Measurements from ENCODE around the gene C13orf46. TPM values are rescaled to one million over a fixed set of nuclear protein-coding genes. Genes with fewer than 3 reads are reported as not detected.
"Not testable (repeated sequence)": the region's sequence is repeated elsewhere in the genome, so short reads cannot be mapped to it uniquely, and the experiment has no call there.

The C13orf46 gene
- total and polyA plus RNA-seq, 10 donors, result 0.09 to 4.2 (median 1.2) TPM

DNA sequence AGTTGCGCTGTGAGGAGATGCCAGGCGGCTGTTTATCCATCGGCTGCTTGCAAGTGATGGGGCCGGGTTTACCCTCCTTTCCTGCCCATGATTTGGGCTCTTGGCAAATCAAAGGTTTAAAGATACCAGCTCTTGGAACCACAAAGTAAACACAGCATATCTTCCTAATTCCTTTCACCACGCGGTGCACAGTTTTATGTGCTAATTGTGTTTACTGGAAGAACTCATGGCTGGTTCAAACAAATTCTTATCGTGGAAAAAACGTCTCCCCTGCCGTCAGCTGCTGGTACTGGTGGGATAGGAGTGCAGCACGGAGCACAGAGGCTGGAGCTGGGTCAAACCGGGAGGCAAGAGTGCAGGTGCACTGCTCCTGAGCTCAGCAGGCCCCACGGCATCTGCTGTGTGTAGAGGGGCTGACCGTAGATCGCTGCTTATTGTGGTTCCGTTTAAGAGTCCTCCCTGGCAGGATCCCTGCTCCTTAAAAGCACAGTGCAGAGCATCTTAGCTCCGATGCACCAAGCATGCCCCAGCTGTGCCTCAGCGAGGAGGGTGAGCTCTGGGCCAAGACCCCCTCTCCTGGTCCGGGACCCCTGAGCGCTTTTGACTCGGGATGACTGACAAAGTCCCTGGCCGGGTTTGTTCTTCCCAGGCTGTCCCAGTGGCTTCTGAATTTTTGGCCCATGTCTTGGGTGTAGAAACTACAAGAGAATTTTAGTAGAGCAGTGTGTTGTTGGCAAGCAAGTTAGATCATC, 58.7 kb downstream of the C13orf46 start:
- no peak for DNase-seq
- WGBS, 5 donors, result 80 to 85% (median 83%) methylated on average over 15 to 21 of the region's 21 CpGs
- TF ChIP-seq, protein P1, sequence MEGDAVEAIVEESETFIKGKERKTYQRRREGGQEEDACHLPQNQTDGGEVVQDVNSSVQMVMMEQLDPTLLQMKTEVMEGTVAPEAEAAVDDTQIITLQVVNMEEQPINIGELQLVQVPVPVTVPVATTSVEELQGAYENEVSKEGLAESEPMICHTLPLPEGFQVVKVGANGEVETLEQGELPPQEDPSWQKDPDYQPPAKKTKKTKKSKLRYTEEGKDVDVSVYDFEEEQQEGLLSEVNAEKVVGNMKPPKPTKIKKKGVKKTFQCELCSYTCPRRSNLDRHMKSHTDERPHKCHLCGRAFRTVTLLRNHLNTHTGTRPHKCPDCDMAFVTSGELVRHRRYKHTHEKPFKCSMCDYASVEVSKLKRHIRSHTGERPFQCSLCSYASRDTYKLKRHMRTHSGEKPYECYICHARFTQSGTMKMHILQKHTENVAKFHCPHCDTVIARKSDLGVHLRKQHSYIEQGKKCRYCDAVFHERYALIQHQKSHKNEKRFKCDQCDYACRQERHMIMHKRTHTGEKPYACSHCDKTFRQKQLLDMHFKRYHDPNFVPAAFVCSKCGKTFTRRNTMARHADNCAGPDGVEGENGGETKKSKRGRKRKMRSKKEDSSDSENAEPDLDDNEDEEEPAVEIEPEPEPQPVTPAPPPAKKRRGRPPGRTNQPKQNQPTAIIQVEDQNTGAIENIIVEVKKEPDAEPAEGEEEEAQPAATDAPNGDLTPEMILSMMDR (IDR thresholded peaks at IDR 0.05 in 8 of 11, conservative IDR thresholded peaks at IDR 0.05 in 3 of 11), result no peak
- TF ChIP-seq POLR2A (IDR thresholded peaks at IDR 0.05) (no peak), POLR2AphosphoS5 (IDR thresholded peaks at IDR 0.05) (no peak)
- Histone ChIP-seq H3K4me1 (no peaks in the 10 kb centered on the region), H3K4me3 (no peak overlapping the region), H3K27me3 (replicated peaks in 1 of 7) (peaks cover 0 to 51% (median 3%) of the 10 kb centered on the region in 7 donors), H3K27ac (no peak overlapping the region), H3K9me3 (peaks cover 0 to 13% (median 0%) of the 10 kb centered on the region in 8 donors), H3K36me3 (no peaks in the 10 kb centered on the region)
- intact Hi-C loops (cut with DNase I; ENCODE audit: low total_unique reads), result no loop called here

DNA sequence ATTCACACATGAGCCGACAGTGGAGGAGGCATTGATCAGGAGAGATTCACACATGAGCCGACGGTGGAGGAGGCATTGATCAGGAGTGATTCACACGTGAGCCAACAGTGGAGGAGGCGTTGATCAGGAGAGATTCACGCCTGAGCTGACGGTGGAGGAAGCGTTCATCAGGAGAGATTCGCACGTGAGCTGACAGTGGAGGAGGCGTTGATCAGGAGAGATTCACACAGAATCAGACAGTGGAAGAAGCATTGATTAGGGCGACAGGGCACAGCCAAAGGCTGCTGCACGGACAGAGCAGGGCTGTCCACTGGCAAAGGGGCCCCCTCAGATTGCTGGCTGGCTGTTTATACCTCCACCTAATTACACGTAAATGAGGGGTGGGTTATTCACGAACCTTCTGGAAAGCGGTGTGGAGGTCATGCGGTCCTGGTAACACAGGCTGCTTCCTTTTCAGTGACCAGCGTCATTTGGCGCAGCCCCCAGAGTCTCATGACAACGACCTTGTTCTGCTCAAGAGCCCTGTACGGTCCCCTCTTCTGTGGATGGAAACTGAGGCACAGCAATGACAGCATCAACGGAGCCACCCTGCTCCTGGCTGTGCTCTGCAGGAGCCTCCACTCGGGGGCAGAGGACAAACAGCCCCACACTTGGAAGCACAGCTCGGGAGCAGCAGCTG, 59.4 kb downstream of the C13orf46 start:
- 85 to 89% (median 86%) methylated on average over 18 to 24 of the region's 24 CpGs for WGBS, 5 donors
- DNase-seq, result no peak

DNA sequence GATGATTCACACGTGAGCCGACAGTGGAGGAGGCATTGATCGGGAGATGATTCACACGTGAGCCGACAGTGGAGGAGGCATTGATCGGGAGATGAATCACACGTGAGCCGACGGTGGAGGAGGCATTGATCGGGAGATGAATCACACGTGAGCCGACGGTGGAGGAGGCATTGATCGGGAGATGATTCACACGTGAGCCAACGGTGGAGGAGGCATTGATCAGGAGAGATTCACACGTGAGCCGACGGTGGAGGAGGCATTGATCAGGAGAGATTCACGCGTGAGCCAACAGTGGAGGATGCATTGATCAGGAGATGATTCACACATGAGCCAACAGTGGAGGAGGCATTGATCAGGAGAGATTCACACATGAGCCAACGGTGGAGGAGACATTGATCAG, 60.0 kb downstream of the C13orf46 start:
- H3K4me3 ChIP-seq; intact Hi-C loops (cut with DNase I; ENCODE audit: low total_unique reads); H3K36me3 ChIP-seq; H3K27ac ChIP-seq; DNase-seq; H3K4me1 ChIP-seq: not testable (repeated sequence)
- Histone ChIP-seq H3K9me3 (peaks cover 0 to 13% (median 0%) of the 10 kb centered on the region in 8 donors), H3K27me3 (replicated peaks in 1 of 7) (peaks cover 0 to 51% (median 3%) of the 10 kb centered on the region in 7 donors)
- WGBS, 5 donors, result 89 to 94% (median 91%) methylated on average over 20 to 22 of the region's 22 CpGs

More for the DNA sequence above, 59.4 kb downstream of the C13orf46 start:
- Histone ChIP-seq H3K36me3 (no peaks in the 10 kb centered on the region), H3K9me3 (peaks cover 0 to 13% (median 0%) of the 10 kb centered on the region in 8 donors), H3K27me3 (replicated peaks in 1 of 7) (peaks cover 0 to 51% (median 3%) of the 10 kb centered on the region in 7 donors), H3K27ac (no peak overlapping the region), H3K4me3 (no peak overlapping the region), H3K4me1 (no peaks in the 10 kb centered on the region)
- intact Hi-C loops (cut with DNase I; ENCODE audit: low total_unique reads), result no loop called here
- TF ChIP-seq, protein P1 (IDR thresholded peaks at IDR 0.05 in 8 of 11, conservative IDR thresholded peaks at IDR 0.05 in 3 of 11), result no peak
- TF ChIP-seq POLR2A (IDR thresholded peaks at IDR 0.05) (no peak), POLR2AphosphoS5 (IDR thresholded peaks at IDR 0.05) (no peak)

DNA sequence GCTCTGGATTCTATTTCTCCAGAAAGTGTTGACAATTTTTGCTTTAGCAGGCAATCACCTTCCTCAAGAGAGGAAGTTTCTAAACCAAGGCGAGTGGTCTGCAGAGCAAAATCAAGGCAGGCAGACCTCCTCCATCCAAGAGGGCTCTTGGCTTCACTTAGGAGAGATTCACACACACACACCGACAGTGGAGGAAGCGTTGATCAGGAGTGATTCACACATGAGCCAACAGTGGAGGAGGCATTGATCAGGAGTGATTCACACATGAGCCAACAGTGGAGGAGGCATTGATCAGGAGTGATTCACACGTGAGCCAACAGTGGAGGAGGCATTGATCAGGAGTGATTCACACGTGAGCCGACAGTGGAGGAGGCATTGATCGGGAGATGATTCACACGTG, 60.5 kb downstream of the C13orf46 start:
- H3K27ac ChIP-seq; H3K4me1 ChIP-seq; DNase-seq; H3K4me3 ChIP-seq; H3K36me3 ChIP-seq; intact Hi-C loops (cut with DNase I; ENCODE audit: low total_unique reads): not testable (repeated sequence)
- Histone ChIP-seq H3K27me3 (replicated peaks in 1 of 7) (peaks cover 0 to 55% (median 3%) of the 10 kb centered on the region in 7 donors), H3K9me3 (peaks cover 0 to 13% (median 0%) of the 10 kb centered on the region in 8 donors)
- 73 to 85% (median 84%) methylated on average over 8 of the region's 8 CpGs for WGBS, 5 donors

DNA sequence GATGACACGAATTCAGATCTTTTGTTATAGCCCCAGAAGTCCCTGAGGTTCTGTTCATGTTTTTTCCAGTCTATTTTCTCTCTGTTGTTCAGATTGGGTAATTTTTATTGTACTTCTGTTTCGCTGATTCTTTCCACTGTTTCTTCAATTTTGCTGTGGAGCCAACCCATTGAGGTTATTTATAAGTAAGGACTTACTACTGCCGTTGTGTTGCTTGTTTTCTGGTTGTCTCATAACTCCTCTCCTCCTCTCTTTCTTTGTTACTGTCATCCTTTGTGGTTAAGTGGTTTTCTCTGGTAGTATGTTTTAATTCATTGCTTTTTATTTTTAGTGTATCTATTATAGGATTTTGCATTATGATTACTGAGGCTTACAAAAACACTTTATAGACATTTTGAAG, 61.3 kb downstream of the C13orf46 start:
- H3K36me3 ChIP-seq, result no peaks in the 10 kb centered on the region
- no peak overlapping the region for H3K4me3 ChIP-seq
- no peak overlapping the region for H3K27ac ChIP-seq
- peaks cover 0 to 13% (median 0%) of the 10 kb centered on the region in 8 donors for H3K9me3 ChIP-seq
- intact Hi-C loops (cut with DNase I; ENCODE audit: low total_unique reads), result no loop called here
- 46 to 59% (median 53%) methylated on average over 3 of the region's 3 CpGs for WGBS, 5 donors
- TF ChIP-seq POLR2A (IDR thresholded peaks at IDR 0.05), result no peak
- TF ChIP-seq, protein P1 (IDR thresholded peaks at IDR 0.05 in 8 of 11, conservative IDR thresholded peaks at IDR 0.05 in 3 of 11), result no peak
- TF ChIP-seq POLR2AphosphoS5 (IDR thresholded peaks at IDR 0.05), result no peak
- DNase-seq, result no peak
- peaks cover 0 to 56% (median 3%) of the 10 kb centered on the region in 7 donors for H3K27me3 ChIP-seq (replicated peaks in 1 of 7)
- peaks cover 0 to 9% (median 3%) of the 10 kb centered on the region in 6 donors for H3K4me1 ChIP-seq
